GM11168 (cell line): ENCODE measurements around the gene RIBC2.

Experiments used
- in situ Hi-C: fragments of 300-500 bp; cut with MboI; formaldehyde crosslinking; loops from one replicate; pipeline ENCODE4 v1.12.0; 2022; ENCODE audit warnings: low sequenced_read_pairs; ENCODE audit not compliant: unreplicated experiment

Gene RIBC2

DNA sequence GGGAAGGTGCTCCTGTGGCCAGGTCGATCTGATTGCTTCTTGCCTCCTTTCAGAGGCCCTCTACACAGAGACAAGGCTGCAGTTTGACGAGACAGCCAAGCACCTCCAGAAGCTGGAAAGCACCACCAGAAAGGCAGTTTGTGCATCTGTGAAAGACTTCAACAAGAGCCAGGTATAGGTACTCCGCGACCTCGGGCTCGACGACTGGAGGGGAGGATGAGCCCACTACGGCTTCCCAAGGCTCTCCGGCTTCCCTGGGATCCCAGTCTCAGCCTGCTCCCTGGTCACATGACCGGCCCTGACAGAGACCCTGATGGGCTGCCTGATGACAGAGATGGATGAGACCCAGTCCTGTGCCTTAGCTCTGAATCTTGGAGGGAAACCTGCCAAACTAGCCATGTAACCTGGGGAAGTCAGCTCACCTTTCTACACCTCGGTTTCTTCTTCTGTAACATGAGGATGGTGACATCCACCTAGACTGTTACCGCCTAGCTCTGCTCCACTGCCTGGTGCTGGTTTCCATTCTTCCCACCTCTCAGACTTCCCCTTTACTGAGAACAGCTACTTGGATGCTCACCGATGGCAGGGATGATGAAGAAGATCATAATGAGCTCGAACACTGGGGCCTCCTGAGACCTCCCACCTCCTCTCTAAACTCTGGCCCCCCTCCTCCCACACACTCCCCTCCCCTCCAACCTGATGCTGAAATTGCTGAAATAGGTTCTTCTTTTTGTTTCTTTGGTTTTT lies 8.9 kb downstream of the RIBC2 start:
- in situ Hi-C loops, result loop anchor here (5.0 kb wide), 1 partner anchor 155 kb away; no protein-coding TSS in a partner anchor

DNA sequence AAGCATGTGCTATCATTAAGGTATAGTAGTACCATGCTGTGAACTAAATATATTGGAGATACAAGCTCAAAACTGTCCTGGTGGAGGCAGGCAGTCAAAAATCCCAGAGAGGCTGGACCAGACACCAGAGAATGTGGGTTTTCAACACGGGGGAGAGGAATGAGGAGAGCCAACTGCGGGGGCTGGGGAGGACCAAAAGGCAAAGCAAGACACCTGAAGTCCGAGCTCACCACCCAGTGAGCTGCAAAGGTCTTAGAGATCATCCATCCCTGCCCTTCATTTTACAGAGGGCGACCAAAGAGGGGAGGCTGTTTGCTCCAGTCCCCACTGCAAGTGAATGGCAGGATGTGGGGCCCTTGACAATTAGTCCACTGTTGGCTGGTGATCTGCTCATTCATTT lies 10.0 kb downstream of the RIBC2 start:
- in situ Hi-C loops, result loop anchor here (5.0 kb wide), 1 partner anchor 156 kb away; no protein-coding TSS in a partner anchor

DNA sequence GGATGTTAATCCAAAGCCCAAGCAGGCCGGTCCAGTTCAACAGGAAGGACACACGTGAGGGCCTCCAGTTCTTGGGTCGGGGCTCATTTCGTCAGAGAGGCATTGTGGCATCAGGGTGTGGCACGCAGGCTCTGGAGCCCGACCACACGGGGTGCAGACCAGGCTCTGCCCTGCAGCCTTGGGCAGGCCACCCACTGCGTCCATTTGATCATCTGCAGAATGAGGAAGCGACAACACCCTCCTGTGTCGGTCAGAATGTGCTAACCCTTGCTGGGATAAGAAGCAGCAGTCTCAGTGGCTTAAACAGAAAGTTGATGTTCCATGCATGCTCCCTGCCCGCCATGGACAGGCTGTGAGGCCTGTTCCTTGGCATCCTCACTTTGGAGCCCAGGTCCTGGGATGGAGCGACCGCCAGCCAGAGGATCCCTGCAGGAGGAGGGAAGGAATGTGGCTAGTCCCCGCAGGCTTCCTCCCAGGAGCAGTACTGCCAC lies 10.8 kb downstream of the RIBC2 start:
- in situ Hi-C loops, result loop anchor here (5.0 kb wide), 1 partner anchor 157 kb away; no protein-coding TSS in a partner anchor

DNA sequence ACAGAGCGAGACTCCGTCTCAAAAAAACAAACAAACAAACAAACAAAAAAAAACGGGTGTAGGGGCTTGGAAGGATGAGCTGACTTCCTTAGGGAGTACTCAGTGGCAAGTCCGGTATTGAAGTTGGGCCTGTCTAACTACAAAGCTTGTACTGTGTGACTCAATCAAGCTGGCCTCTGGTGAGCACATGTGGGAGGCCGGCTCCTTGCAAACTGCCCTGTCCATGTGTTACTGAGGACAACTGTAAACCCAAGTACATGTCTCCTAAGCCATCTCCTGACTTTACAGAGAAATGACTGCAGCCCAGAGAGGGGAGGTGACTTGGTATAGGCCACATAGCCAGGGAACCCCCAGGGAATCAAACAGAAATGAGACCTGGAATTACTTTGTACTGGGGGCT lies 11.6 kb downstream of the RIBC2 start:
- in situ Hi-C loops, result loop anchor here (25.0 kb wide), 1 partner anchor 313 kb away; no protein-coding TSS in a partner anchor

DNA sequence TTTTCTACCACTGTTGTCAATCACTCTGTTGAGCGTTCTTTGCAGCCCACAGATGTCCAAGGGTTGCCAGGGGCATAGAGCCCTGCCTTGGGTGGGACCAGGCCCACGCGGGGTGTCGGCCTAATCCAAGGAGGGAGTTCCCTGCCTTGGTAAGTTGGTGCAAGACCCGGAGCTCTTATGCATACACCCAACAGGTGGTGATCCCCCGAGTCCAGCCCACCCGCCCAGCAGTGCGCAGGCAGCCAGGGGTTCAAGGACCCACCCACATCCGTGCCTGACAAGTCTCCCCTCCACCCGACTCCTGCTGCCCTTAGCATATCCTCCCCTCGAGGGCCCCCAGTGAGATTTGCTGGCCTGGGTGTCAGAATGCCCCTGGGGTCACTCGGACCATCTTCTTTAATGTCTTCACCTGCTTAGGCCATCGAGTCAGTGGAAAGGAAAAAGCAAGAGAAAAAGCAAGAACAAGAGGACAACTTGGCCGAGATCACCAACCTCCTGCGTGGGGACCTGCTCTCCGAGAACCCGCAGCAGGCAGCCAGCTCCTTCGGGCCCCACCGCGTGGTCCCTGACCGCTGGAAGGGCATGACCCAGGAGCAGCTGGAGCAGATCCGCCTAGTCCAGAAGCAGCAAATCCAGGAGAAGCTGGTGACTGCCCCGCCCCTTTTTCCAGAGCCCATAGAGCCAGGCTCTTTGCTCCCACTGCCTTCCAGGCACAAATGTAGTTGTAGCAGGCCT lies 12.2 kb downstream of the RIBC2 start:
- in situ Hi-C loops, result loop anchor here (25.0 kb wide), 1 partner anchor 313 kb away; no protein-coding TSS in a partner anchor

DNA sequence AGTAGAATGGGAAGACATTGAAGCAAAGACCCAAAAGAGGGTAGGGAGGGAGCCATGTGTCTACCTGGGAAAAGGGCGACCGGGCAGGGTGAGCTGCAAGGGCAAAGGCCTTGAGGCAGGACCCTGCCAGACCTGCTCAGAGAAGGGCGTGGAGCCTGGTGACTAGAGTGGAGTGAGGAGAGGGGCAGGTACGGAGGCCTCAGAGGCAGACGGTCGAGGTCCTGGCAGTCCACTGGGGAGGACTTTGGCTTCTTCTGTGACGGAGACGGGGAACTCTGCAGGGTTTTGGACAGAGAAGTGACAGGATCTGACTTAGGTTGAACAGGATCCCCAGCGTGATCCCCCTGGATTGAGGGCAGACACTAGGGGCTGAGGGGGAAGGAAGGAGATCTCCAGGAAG lies 12.9 kb downstream of the RIBC2 start:
- in situ Hi-C loops, result loop anchor here (25.0 kb wide), 1 partner anchor 314 kb away; no protein-coding TSS in a partner anchor

DNA sequence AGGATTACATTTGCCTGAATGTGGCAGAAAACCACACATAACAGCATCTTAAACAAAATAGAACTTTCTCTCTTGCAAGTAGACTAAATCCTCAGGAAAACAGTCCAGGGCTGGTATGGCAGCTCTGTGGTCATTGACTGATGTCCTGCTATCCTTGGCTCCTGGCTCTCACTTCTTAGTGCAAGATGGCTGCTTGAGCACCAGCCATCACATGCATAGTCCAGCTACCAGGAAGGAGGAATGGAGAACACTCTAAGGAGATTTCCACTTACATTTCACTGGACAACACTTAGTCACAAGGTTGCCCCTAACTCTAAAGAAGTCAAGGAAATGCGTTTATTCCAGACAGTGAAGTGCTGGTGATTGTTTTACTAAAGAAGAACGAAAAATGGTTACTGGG lies 13.6 kb downstream of the RIBC2 start:
- in situ Hi-C loops, result loop anchor here (25.0 kb wide), 1 partner anchor 315 kb away; no protein-coding TSS in a partner anchor

DNA sequence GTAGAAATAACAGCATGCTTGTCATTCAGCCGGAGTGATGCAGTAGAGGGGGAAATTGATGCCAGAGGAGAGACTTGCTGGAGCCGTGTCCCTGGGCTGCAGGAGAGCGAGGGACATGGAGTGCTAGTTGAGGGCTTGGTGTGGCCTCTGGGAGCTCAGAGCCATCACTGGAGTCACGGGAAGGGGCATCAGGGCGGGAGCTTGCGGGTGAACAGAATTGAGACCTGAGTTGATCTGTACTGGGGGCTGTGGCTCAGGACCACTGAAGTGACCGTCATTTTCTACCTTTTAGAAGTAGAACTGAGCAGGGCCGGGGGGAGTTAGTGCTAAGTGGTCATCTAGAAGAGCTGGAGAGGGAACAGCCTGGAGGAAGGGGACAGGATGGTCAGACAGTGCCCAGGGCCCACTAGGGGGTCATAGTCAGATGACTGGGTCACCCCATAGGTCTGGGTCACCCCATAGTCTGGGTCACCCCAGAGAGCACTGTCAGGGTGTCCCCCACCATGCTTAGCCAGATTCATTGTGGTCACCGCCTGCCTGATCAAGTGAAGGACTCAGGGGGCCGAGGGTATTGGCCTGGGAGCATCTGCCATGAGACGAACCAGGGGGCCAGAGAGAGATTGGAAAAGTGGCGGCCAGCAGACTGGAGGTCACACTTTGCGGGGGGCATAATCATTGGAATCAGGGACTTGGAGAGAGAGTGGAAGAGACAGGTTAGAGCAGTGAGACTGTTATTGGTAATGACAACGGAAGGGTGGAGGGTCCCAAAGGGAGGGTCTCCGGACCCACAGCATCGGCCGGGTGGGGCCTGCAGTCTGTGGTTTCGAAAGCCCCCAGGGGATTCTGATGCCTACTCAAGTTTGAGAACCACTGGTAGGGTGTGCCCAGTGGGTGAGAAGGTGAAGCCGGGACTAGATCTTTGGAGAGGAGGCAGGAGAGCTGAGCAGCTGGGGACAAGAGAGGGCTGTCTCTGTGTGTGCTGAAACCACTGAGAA lies 15.2 kb downstream of the RIBC2 start:
- in situ Hi-C loops, result loop anchor here (25.0 kb wide), 1 partner anchor 316 kb away; no protein-coding TSS in a partner anchor

GRCh38 chr22:45429424-45429823 lies 15.9 kb downstream of the RIBC2 start:
- in situ Hi-C loops, result loop anchor here (25.0 kb wide), 1 partner anchor 317 kb away; no protein-coding TSS in a partner anchor

DNA sequence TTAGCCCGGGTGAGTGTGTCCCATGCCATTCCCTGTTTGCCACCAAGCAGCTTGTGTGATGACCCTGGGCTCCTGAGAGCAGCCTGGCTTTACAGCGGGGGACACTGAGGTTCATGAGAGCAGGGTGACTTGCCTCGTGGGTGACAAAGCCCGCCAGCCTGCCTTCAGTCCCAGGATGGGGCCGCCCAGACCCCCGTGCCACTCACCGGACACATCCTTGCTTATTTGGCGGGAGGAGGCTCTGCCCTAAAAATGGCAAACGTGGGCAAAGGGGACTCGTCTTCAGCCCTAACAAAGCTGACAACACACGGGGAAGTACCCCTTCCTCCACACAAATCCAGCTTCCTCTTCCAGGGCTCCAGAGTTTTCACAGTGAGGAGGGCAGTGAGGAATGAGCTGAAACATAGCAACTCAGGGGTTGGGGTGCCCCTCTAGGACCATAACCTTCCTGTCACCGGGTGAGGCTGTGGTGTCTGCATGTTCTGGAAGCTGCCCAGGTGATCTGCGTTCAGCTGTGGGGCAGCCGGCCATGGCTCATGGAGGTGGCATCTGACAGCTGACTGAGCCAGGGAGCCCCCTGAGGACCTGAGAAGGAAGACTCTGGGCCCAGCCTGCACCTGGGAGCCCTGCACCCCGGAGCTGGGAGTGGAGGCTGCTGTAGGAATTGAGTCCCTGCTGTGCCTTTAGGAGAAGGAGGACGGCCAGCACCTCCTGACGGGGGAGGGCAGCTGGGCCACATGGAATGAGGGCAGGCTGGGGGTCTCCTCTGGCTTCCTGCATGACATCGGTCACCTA lies 16.7 kb downstream of the RIBC2 start:
- in situ Hi-C loops, result loop anchor here (25.0 kb wide), 1 partner anchor 318 kb away; no protein-coding TSS in a partner anchor

DNA sequence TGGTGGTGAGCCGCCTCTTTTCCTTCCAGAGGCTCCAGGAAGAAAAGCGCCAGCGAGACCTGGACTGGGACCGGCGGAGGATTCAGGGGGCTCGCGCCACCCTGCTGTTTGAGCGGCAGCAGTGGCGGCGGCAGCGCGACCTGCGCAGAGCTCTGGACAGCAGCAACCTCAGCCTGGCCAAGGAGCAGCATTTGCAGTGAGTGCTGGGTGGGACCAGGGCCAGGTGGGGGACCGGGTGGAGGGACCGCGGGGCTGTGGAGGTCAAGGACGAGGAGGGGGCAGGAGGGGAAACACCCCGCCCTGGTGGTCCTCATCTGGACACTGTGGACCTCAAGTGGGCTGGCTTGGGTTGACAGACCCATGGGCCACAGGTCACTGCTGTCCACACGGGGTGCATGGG lies 17.4 kb downstream of the RIBC2 start:
- in situ Hi-C loops, result loop anchor here (25.0 kb wide), 1 partner anchor 319 kb away; no protein-coding TSS in a partner anchor

DNA sequence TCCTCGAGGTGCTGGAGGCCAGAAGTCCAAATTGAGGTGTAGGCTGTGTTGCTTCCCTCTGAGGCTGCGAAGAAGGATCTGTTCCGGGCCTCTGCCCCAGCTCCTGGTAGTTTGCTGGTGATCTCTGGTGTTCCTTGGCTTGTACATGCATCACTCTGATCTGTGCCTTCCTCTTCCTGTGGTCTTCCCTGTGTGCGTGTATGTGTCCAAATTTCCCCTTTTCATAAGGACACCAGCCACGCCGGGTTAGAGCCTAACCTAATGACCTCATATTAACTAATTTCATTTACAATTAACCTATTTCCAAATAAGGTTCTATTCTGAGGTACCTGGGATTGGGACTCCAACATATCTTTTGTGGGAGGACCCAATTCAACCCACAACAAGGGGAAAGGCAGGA lies 21.5 kb downstream of the RIBC2 start:
- in situ Hi-C loops, result loop anchor here (25.0 kb wide), 1 partner anchor 323 kb away; no protein-coding TSS in a partner anchor

DNA sequence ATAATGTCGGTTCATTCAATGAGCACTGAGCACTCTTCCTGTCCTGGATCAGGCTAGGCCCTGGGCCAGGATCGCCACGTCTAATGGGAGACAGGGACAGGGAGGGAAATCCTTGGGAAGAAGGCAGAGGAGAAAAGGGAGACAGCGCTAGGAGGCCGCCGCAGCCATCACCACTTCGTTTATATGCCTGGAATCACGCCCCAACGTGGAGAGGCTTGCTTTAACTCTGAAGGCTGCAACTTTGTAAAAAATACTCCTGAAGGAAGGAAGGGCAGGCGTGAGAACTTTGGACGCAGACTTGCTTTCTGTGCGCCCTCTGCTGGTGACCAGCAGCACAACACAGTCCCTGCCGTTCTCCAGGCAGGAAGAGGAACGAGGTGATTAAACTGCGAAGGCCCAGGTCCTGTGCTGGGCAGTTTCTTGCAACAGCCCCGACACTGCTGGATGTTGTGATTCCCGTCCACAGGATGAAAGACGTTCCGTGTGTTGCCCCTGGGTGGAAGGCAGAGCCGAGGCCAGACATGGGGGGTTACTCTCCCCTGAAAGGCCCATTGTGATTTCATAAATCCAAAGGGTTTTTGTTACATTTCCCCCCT lies 22.1 kb downstream of the RIBC2 start:
- in situ Hi-C loops, result loop anchor here (25.0 kb wide), 1 partner anchor 323 kb away; no protein-coding TSS in a partner anchor

DNA sequence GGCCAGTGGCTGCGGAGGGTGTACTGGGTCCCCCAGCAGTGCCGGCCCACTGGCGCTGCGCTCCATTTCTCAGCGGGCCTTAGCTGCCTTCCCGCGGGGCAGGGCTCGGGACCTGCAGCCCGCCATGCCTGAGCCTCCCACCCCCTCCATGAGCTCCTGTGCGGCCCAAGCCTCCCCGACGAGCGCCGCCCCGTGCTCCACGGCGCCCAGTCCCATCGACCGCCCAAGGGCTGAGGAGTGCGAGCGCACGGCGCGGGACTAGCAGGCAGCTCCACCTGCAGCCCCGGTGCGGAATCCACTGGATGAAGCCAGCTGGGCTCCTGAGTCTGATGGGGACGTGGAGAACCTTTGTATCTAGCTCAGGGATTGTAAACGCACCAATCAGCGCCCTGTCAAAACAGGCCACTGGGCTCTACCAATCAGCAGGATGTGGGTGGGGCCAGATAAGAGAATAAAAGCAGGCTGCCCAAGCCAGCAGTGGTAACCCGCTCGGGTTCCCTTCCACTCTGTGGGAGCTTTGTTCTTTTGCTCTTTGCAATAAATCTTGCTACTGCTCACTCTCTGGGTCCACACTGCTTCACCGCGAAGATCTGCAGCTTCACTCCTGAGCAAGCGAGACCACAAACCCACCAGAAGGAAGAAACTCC lies 23.5 kb downstream of the RIBC2 start:
- in situ Hi-C loops, result loop anchor here (25.0 kb wide), 1 partner anchor 325 kb away; no protein-coding TSS in a partner anchor

DNA sequence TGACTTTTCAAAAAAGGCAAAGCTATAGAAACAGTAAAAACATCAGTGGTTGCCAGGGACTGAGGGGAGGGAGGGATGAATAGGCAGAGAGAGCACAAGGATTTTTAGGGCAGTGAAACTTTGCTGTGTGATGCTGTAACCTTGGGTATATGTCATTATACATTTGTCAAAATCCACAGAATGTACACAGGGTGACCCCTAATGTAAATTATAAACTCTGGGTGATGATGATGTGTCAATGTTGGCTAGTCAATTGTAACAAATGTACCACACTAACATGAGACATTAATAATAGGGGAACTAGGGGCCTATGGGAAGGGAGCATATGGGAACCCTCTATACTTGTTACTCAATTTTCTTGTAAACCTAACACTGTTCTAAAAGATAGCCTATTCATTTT lies 24.8 kb downstream of the RIBC2 start:
- in situ Hi-C loops, result loop anchor here (25.0 kb wide), 1 partner anchor 326 kb away; no protein-coding TSS in a partner anchor

DNA sequence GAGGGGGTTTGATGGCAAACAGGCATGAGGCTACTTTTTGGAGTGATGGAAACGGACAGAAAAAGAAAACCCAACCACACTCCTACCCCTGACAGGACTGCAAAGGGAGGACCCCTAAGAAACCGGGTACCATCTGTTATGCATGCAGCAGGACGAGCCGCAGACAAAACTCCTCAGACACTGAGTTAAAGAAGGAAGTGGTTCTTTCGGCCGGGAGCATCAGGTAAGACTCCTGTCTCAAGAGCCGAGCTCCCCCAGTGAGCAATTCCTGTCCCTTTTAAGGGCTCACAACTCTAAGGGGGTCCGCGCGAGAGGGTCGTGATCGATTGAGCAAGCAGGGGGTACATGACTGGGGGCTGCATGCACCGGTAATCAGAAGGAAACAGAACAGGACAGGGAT lies 27.2 kb downstream of the RIBC2 start:
- in situ Hi-C loops, result loop anchor here (25.0 kb wide), 1 partner anchor 328 kb away; no protein-coding TSS in a partner anchor

- in situ Hi-C loops, result loop anchor here (25.0 kb wide), 1 partner anchor 329 kb away; no protein-coding TSS in a partner anchor
These were observed 27.6 kb downstream of the RIBC2 start for GRCh38 chr22:45441138-45441537.
